Lower leg skin (tissue), 3 donors: ENCODE results near the gene P4HA2.

ENCODE experiments used
- POLR2A ChIP-seq, 2 donors: fragments of 450-650 bp; IDR thresholded peaks; one replicate each; pipeline ENCODE4 v1.6.1; 2016 to 2017; ENCODE audit warnings: antibody characterized with exemption in 2 of 2, mild to moderate bottlenecking in 1 of 2, moderate library complexity in 1 of 2
- TF ChIP-seq, protein P1 (sequence below), 3 donors: fragments of 450-650 bp; IDR thresholded peaks; one replicate each; pipeline ENCODE4 v1.5.1; 2016; ENCODE audit warnings: antibody characterized with exemption in 3 of 3, mild to moderate bottlenecking in 3 of 3, moderate library complexity in 2 of 3

DNA sequence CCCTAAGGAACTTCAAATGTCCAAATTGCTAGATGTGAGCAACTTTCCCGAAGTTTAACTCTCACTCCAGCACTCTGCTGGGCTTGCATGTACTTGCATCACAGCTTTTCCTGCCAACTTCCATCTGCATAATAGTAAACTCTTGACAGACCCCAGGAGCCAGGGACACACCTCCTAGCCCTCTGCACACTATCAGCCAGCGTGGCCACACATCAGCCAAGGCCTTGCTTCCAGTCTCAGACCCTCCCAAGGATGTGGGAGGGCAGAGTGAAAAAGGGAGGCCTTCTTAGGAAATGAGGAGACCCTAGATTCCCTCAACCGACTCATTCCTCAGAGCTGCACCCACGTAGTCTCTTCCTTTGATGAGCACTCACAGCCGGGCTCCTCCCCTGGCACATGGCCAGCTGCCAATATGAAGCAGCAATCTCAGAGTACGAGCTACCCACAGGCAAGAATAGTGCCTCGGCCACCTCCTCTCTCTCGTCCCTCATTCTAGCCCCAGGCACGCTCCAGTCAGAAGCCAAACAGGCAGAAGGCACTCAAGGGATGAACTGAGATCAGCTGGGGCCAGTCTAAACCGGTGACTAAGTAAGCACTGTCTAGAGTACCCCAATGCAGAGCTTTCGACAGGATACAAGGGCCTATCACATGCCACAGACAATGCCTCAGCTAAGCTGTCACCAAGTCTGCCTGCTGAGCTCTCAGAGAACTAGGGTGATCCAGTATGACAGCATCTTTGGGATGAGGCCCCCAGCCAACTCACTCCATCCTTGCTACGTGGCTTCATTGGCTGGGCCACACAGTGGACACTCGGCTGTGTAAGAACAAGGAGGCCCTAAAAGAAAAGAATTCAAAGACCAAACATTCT is 2.3 kb downstream of the P4HA2 start:
- TF ChIP-seq, protein P1, sequence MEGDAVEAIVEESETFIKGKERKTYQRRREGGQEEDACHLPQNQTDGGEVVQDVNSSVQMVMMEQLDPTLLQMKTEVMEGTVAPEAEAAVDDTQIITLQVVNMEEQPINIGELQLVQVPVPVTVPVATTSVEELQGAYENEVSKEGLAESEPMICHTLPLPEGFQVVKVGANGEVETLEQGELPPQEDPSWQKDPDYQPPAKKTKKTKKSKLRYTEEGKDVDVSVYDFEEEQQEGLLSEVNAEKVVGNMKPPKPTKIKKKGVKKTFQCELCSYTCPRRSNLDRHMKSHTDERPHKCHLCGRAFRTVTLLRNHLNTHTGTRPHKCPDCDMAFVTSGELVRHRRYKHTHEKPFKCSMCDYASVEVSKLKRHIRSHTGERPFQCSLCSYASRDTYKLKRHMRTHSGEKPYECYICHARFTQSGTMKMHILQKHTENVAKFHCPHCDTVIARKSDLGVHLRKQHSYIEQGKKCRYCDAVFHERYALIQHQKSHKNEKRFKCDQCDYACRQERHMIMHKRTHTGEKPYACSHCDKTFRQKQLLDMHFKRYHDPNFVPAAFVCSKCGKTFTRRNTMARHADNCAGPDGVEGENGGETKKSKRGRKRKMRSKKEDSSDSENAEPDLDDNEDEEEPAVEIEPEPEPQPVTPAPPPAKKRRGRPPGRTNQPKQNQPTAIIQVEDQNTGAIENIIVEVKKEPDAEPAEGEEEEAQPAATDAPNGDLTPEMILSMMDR (IDR thresholded peaks at IDR 0.05) = no peak
- no peak for TF ChIP-seq POLR2A (IDR thresholded peaks at IDR 0.05)
